HL-60/S4 treated with retinoic acid at 250 ng/mL for 4 days and 3 days (cell line): ENCODE measurements around the gene TMEM87A.

Source experiments
- in situ Hi-C: fragments of 300-500 bp; cut with MboI; formaldehyde crosslinking; loops from 2 replicates; pipeline ENCODE4 v1.7.0; 2022; ENCODE audit warnings: low sequenced_read_pairs

Gene TMEM87A

DNA sequence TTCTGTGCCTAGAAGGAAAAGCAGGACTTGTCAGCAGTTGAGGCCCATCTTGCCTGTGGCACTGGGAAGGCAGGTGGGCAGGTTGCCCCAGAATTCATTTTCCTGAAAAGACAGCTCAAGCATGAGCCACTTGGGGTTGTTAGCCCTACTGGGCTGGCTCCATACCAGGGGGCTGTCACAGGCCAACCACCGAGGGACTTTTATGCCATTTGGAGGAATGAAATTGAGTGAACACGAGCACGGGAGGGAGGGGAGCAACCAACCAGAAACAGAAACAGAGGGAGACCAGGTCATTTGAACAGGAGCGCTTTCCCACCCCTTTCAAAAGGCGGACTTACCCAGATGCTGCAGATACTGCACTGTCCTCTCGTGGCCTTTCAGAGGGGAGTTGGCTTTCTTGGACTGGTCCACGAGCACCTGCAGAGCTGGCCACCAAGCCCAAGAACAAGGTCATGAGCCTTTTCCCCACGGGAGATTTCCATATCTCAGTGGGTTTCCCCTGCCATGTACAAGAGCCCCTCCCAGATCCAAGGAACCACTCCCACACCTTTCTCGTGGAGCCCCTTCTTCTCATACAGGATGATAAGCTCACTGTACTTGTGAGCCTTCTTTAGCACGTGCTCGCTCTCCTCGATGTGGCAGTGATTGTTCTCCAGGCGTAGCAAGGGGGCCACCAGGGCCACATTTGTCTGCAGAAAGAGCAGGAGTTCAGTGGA is 106.8 kb downstream of the TMEM87A start:
- in situ Hi-C loops, result no loop called here

DNA sequence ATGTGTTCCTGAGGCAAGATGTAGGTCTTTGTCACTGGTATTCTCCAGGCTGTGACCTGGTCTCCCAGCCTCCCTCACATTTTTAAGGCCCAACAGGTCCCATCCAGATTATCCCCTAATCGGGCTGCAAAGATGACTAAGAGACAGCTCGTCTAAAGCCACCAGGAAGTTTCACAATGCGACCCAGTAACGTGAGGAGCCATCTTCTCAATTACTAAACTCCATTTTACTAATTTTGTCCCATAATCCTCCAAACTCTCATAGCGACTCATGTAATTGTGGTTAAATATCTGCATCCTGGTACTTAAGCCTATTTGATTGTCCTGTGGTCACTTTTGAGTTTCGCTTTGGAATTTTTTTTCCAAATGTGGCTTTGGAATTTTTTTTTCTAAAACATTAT is 108.1 kb downstream of the TMEM87A start:
- in situ Hi-C loops, result no loop called here

DNA sequence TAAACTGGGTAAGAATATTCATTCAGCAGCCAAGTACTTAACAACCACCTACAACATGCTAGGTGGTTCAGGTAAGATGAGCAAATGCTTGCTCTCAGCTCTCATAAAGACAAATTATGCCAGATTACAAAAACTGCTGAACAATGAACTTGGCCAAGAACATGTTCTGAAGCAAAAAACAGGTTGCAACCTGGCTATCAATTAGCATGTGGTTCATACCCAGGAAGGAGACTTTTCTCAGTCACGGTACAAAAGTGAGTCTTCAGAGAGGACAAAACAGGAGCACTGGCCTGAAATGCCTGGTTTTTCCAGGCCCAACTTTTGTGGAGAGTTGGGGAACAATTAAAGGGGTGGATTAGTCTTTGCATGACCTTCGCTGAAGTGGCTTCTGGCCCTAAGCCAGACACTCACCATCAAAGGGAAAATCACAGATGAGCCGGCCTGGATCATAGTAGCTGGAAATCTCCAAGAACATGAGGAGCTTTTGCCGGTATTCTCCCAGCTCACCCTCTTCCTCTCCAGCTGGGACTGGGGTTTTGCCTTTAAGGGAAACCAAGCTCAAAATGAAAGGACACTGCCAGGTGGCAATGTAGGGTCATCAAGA is 109.2 kb downstream of the TMEM87A start:
- in situ Hi-C loops, result no loop called here

DNA sequence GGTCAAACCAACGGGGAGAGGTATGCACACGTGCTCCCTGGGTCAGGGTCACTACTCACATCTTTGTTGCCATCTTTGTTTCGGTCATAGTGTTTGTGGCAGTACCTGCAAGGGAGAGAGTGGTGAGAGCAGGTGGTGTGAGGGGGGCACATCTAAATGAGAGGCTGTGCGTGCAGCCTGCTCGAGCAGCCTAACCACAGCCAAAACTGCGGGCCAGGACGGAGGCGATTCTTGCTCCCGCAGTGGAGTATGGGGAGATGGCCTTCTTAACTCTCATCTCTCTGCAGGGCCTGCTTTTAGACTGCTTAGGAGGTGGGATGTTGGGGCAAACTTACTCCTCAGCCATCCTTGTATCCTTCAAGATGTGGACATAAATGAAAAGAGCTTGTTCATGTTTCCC is 109.9 kb downstream of the TMEM87A start:
- in situ Hi-C loops, result no loop called here
